ENCODE data around the gene PKNOX2. TPM values are rescaled to one million over a fixed set of nuclear protein-coding genes. Genes with fewer than 3 reads are reported as not detected.

The PKNOX2 gene
- total and polyA plus RNA-seq, 2 of the 4 experiments (the other 2 are of a cell fraction) = 0.72 to 2.3 TPM

GRCh38 chr11:125425601-125426000, 261.1 kb downstream of the PKNOX2 start:
- Histone ChIP-seq H3K56ac (ENCODE audit: extremely low read depth, insufficient read depth, low read length) (no peak overlapping the region), H3K4ac (ENCODE audit: low read depth, low read length) (no peak overlapping the region), H2AK9ac (replicated peaks; ENCODE audit: low read depth, low read length, poor library complexity) (no peak overlapping the region), H3K23ac (ENCODE audit: low read depth, low read length) (no peak overlapping the region), H3K9me3 (ENCODE audit: control insufficient read depth, insufficient read depth, low read length) (no peaks in the 10 kb centered on the region), H3K27me3 (ENCODE audit: control insufficient read depth, insufficient read depth, low read length) (peaks cover 18% of the 10 kb centered on the region), H2BK120ac (ENCODE audit: low read depth, low read length) (no peak overlapping the region), H3K14ac (replicated peaks; ENCODE audit: low read depth, low read length) (no peak overlapping the region), H3K36me3 (ENCODE audit: control insufficient read depth, insufficient read depth, low read length) (no peaks in the 10 kb centered on the region), H3K4me1 (ENCODE audit: control insufficient read depth, insufficient read depth, low read length) (no peaks in the 10 kb centered on the region), H3K4me2 (ENCODE audit: low read depth, low read length) (no peak overlapping the region), H2BK20ac (ENCODE audit: low read depth, low read length) (no peak overlapping the region), H4K20me1 (ENCODE audit: insufficient read depth, low read length) (no peaks in the 10 kb centered on the region), H3K4me3 (ENCODE audit: insufficient read depth, low read depth, low read length) (no peak overlapping the region), H4K5ac (ENCODE audit: low read depth, low read length) (no peak overlapping the region), H2AFZ (replicated peaks; ENCODE audit: low read length, poor library complexity) (no peak overlapping the region), H2BK15ac (ENCODE audit: low read depth, low read length) (no peak overlapping the region), H4K8ac (ENCODE audit: low read depth in 2 of 2, low read length in 2 of 2) (no peak overlapping the region), H3K9me1 (ENCODE audit: insufficient read depth, low read length) (no peaks in the 10 kb centered on the region), H3K79me1 (ENCODE audit: low read depth in 1 of 2, low read length in 2 of 2) (no peaks in the 10 kb centered on the region), H4K91ac (ENCODE audit: insufficient read depth, low read depth, low read length) (no peak overlapping the region), H3K18ac (ENCODE audit: low read depth, low read length) (no peak overlapping the region), H3K9ac (ENCODE audit: low read depth, low read length) (no peak overlapping the region), H3K27ac (ENCODE audit: insufficient read depth, low read length) (no peak overlapping the region), H2AK5ac (ENCODE audit: low read depth, low read length) (no peak overlapping the region), H2BK5ac (ENCODE audit: low read depth, low read length, poor library complexity, severe bottlenecking) (no peak overlapping the region)
- intact Hi-C loops (cut with micrococcal nuclease) = no loop called here
- ATAC-seq (ENCODE audit: low read depth) (no peak), DNase-seq (no peak)
- ChIA-PET POLR2A (ENCODE audit: unreplicated experiment) (no interaction called here), CTCF (no interaction called here)
- 100% methylated on average over 2 of the region's 9 CpGs; no CpG with 5 or more reads in 1 of the 2 experiments for WGBS, 2 experiments (ENCODE audit: extremely low coverage in 2 of 2, insufficient read length in 1 of 2)
- TF ChIP-seq CHD1 (IDR thresholded peaks at IDR 0.05; ENCODE audit: low read depth, low read length) (no peak), MAFK (IDR thresholded peaks at IDR 0.05; ENCODE audit: low read depth, low read length) (no peak)
- in situ Hi-C loops (cut with MboI; ENCODE audit: low sequenced_read_pairs) = loop anchor here (10.0 kb wide), 1 partner anchor 451 kb away; no protein-coding TSS in a partner anchor
- dilution Hi-C loops (cut with HindIII; ENCODE audit: low sequenced_read_pairs, unreplicated experiment) = no loop called here
- BruUV-seq (replicated peaks) = no TSS peak

Data from IMR-90 (cell line).